IMR-90 (cell line): ENCODE measurements around the gene ATP2C2. TPM values are rescaled to one million over a fixed set of nuclear protein-coding genes. Genes with fewer than 3 reads are reported as not detected.

ENCODE experiments used
- polyA plus RNA-seq, 3 experiments: library from polyadenylated mRNA; depleted of rRNA; stranded (reverse); fragments of >200 nt; gene quantifications; 2 replicates each; pipeline ENCODE4 v1.2.3, GENCODE V29; 2012; ENCODE audit warnings: low replicate concordance in 1 of 3
- total RNA-seq: library from RNA; depleted of rRNA; stranded (reverse); fragments of >200 nt; gene quantifications from 2 replicates; pipeline ENCODE4 v1.2.3, GENCODE V29; 2012; rRNA removed

ATP2C2 gene
- total and polyA plus RNA-seq, 2 of the 4 experiments (the other 2 are of a cell fraction) = not detected

Other genes starting within 250 kb of the ATP2C2 start
- gene HSDL1, start 223.4 kb upstream of the ATP2C2 start, total RNA-seq = 18.3 and 25.6 TPM in 2 replicates
- gene HSDL1, start 223.4 kb upstream of the ATP2C2 start, polyA plus RNA-seq (2012; rRNA removed) = 9.4 and 11.6 TPM in 2 replicates
- not detected in 2 replicates for gene DNAAF1, start 223.2 kb upstream of the ATP2C2 start, total RNA-seq
- 0.05 TPM in 1 of 2 replicates, not detected in the other for gene DNAAF1, start 223.2 kb upstream of the ATP2C2 start, polyA plus RNA-seq (2012; rRNA removed)
- 6.1 and 7.3 TPM in 2 replicates for gene TAF1C, start 181.5 kb upstream of the ATP2C2 start, total RNA-seq
- 35.5 and 41.6 TPM in 2 replicates for gene TAF1C, start 181.5 kb upstream of the ATP2C2 start, polyA plus RNA-seq (2012; rRNA removed)
- not detected in 2 replicates for gene ADAD2, start 177.4 kb upstream of the ATP2C2 start, total RNA-seq
- gene ADAD2, start 177.4 kb upstream of the ATP2C2 start, polyA plus RNA-seq (2012; rRNA removed) = not detected in 2 replicates
- not detected in 2 replicates for gene KCNG4, start 128.5 kb upstream of the ATP2C2 start, total RNA-seq
- gene KCNG4, start 128.5 kb upstream of the ATP2C2 start, polyA plus RNA-seq (2012; rRNA removed) = not detected in 2 replicates
- gene WFDC1, start 73.7 kb upstream of the ATP2C2 start, total RNA-seq = 4.7 and 5.0 TPM in 2 replicates
- gene WFDC1, start 73.7 kb upstream of the ATP2C2 start, polyA plus RNA-seq (2012; rRNA removed) = 6.8 and 7.0 TPM in 2 replicates
- 27.4 and 27.8 TPM in 2 replicates for gene MEAK7, start 136.1 kb downstream of the ATP2C2 start, total RNA-seq
- 36.0 and 39.0 TPM in 2 replicates for gene MEAK7, start 136.1 kb downstream of the ATP2C2 start, polyA plus RNA-seq (2012; rRNA removed)
- gene COTL1, start 249.5 kb downstream of the ATP2C2 start, total RNA-seq = 144 and 166 TPM in 2 replicates
- 258 and 270 TPM in 2 replicates for gene COTL1, start 249.5 kb downstream of the ATP2C2 start, polyA plus RNA-seq (2012; rRNA removed)